Osteocyte (in vitro differentiated cells): ENCODE measurements around the gene CDH4. TPM values are rescaled to one million over a fixed set of nuclear protein-coding genes. Genes with fewer than 3 reads are reported as not detected.

Experiments used
- DNase-seq: peaks from one replicate; pipeline ENCODE4 v3.0.0; 2021; ENCODE audit warnings: mixed read lengths; ENCODE audit not compliant: unreplicated experiment; ENCODE audit errors: extremely low spot score
- H3K27ac Mint-ChIP-seq: one replicate; pipeline ENCODE4 v1.8.0; 2021; ENCODE audit warnings: mild to moderate bottlenecking, mixed read lengths; ENCODE audit not compliant: unreplicated experiment
- H3K27me3 Mint-ChIP-seq: one replicate; pipeline ENCODE4 v1.8.0; 2021; ENCODE audit warnings: mixed read lengths; ENCODE audit not compliant: unreplicated experiment
- H3K36me3 Mint-ChIP-seq: one replicate; pipeline ENCODE4 v1.8.0; 2021; ENCODE audit warnings: mixed read lengths; ENCODE audit not compliant: unreplicated experiment
- H3K4me1 Mint-ChIP-seq: one replicate; pipeline ENCODE4 v1.8.0; 2021; ENCODE audit warnings: mixed read lengths; ENCODE audit not compliant: unreplicated experiment
- H3K4me3 Mint-ChIP-seq: one replicate; pipeline ENCODE4 v1.8.0; 2021; ENCODE audit warnings: mild to moderate bottlenecking, moderate library complexity, mixed read lengths; ENCODE audit not compliant: unreplicated experiment
- H3K9me3 Mint-ChIP-seq: one replicate; pipeline ENCODE4 v1.8.0; 2021; ENCODE audit warnings: mixed read lengths; ENCODE audit not compliant: unreplicated experiment
- CTCF ChIP-seq: fragments of 200-600 bp; sonication (generic); IDR thresholded peaks from 2 replicates; pipeline ENCODE4 v1.5.0; 2021; ENCODE audit warnings: antibody characterized with exemption, mild to moderate bottlenecking, moderate library complexity
- total RNA-seq: library from RNA; stranded (reverse); gene quantifications from 2 replicates; pipeline ENCODE4 v1.2.1, GENCODE V29; 2021

Gene CDH4
- total RNA-seq, 1 donor from 2014 or later: 1.3 TPM

- Mint-ChIP-seq H3K27ac (no peak overlapping the region), H3K27me3 (peaks cover 2% of the 10 kb centered on the region), H3K36me3 (no peaks in the 10 kb centered on the region), H3K4me3 (no peak overlapping the region), H3K4me1 (no peaks in the 10 kb centered on the region), H3K9me3 (peaks cover 1% of the 10 kb centered on the region)
- no peak for DNase-seq
- no peak for TF ChIP-seq CTCF
Observed at GRCh38 chr20:61601853-61602252, 349.8 kb downstream of the CDH4 start.

GRCh38 chr20:61603715-61604114 is 351.7 kb downstream of the CDH4 start:
- DNase-seq: no peak
- Mint-ChIP-seq H3K4me1 (no peaks in the 10 kb centered on the region), H3K4me3 (no peak overlapping the region), H3K27ac (no peak overlapping the region), H3K27me3 (peaks cover 2% of the 10 kb centered on the region), H3K36me3 (no peaks in the 10 kb centered on the region), H3K9me3 (no peaks in the 10 kb centered on the region)
- no peak for TF ChIP-seq CTCF

GRCh38 chr20:61604549-61604948 is 352.5 kb downstream of the CDH4 start:
- DNase-seq: no peak
- H3K4me1 Mint-ChIP-seq: no peaks in the 10 kb centered on the region
- TF ChIP-seq CTCF: no peak
- no peak overlapping the region for H3K27ac Mint-ChIP-seq
- H3K4me3 Mint-ChIP-seq: no peak overlapping the region
- H3K9me3 Mint-ChIP-seq: no peaks in the 10 kb centered on the region
- peaks cover 2% of the 10 kb centered on the region for H3K27me3 Mint-ChIP-seq
- H3K36me3 Mint-ChIP-seq: no peaks in the 10 kb centered on the region

- no peak for DNase-seq
- no peaks in the 10 kb centered on the region for H3K9me3 Mint-ChIP-seq
- H3K4me1 Mint-ChIP-seq: no peaks in the 10 kb centered on the region
- TF ChIP-seq CTCF: no peak
- H3K27me3 Mint-ChIP-seq: peaks cover 2% of the 10 kb centered on the region
- H3K36me3 Mint-ChIP-seq: no peaks in the 10 kb centered on the region
- no peak overlapping the region for H3K4me3 Mint-ChIP-seq
- H3K27ac Mint-ChIP-seq: no peak overlapping the region
Observed at GRCh38 chr20:61605283-61605682, 353.2 kb downstream of the CDH4 start.

GRCh38 chr20:61605862-61606557 is 353.9 kb downstream of the CDH4 start:
- no peaks in the 10 kb centered on the region for H3K36me3 Mint-ChIP-seq
- H3K27me3 Mint-ChIP-seq: peaks cover 2% of the 10 kb centered on the region
- no peaks in the 10 kb centered on the region for H3K9me3 Mint-ChIP-seq
- no peak for DNase-seq
- H3K27ac Mint-ChIP-seq: no peak overlapping the region
- TF ChIP-seq CTCF: no peak
- no peaks in the 10 kb centered on the region for H3K4me1 Mint-ChIP-seq
- H3K4me3 Mint-ChIP-seq: no peak overlapping the region
